NOMO-1 treated with DMSO at 0.1 percent for 48 hours (cell line): Measurements from ENCODE around the gene GARS1.

Source experiments
- DNase-seq: peaks from one replicate; lab custom pipeline; 2025; ENCODE audit not compliant: unreplicated experiment; lab: John Stamatoyannopoulos, UW

Gene GARS1

GRCh38 chr7:30678805-30679204 lies 84.1 kb downstream of the GARS1 start:
- DNase-seq = no peak

GRCh38 chr7:30679664-30680063 lies 85.0 kb downstream of the GARS1 start:
- DNase-seq = no peak

- no peak for DNase-seq
These were observed 86.7 kb downstream of the GARS1 start for GRCh38 chr7:30681331-30681797.

GRCh38 chr7:30681815-30682211 lies 87.1 kb downstream of the GARS1 start:
- DNase-seq = no peak

- no peak for DNase-seq
These were observed 87.8 kb downstream of the GARS1 start, which contains the start of gene CRHR2 for GRCh38 chr7:30682212-30683083. Gene CRHR2 (minus strand): TSS chr7:30682456. CDS start chr7:30682280, 176 bp downstream.

GRCh38 chr7:30683306-30683705 lies 88.6 kb downstream of the GARS1 start:
- DNase-seq = no peak
